Kidney glomerular epithelial cell (primary cell): ENCODE data around the gene CD46.
"Not testable (repeated sequence)": the region's sequence is repeated elsewhere in the genome, so short reads cannot be mapped to it uniquely, and the experiment has no call there.

Experiments used
- DNase-seq: peaks from one replicate; lab custom pipeline; 2025; lab: John Stamatoyannopoulos, UW

The CD46 gene

GRCh38 chr1:207750631-207751305 lies 1.1 kb upstream of the CD46 start:
- no peak for DNase-seq

DNA sequence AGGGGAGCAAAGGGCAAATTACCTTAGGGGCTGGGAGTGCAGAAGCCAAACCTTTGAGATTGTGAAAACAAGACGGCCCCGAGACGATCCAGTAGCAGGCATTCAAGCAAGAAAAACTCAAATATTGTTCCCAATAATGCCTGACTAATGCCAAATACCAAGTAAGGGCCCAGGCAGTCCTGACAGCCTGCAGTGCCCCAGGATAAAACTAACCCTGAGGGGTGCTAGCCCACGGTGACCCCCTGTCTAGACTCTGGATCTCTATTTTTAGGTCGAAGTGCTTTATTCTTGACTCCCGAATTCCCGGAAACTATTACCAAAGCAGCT lies 428 bp upstream of the CD46 start:
- not testable (repeated sequence) for DNase-seq

DNA sequence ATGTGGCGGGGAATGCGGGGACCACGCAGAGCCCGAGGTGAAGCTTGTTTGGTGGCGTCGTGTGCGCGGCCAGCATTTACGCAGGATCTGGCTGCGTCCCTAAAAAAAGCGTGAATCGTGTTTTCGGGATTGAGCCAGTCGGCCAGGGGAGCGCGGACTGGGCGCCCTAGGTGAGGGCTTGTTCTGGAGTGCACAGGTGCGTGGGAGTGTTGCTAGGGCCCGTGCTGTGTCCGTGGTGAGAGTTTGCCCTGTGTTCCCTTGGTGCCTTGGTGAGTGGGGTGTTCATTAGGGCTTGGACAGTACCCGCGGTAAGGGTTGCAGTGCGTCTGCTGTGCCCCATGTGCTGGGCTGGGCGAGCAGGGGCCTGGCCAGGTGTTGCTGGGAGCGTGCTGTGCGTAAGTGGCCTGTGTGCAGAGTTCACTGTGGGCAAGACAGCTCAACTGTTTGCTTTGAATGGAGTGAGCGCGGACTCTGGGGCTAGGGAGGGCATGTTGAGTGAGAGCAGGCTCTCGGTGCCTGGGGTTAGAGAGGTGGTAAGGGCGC lies 673 bp downstream of the CD46 start:
- peak; percentile 58 for DNase-seq

GRCh38 chr1:207753611-207754010 lies 1.8 kb downstream of the CD46 start:
- DNase-seq = no peak

- no peak for DNase-seq
Observed at GRCh38 chr1:207754011-207754410, 2.2 kb downstream of the CD46 start.

DNA sequence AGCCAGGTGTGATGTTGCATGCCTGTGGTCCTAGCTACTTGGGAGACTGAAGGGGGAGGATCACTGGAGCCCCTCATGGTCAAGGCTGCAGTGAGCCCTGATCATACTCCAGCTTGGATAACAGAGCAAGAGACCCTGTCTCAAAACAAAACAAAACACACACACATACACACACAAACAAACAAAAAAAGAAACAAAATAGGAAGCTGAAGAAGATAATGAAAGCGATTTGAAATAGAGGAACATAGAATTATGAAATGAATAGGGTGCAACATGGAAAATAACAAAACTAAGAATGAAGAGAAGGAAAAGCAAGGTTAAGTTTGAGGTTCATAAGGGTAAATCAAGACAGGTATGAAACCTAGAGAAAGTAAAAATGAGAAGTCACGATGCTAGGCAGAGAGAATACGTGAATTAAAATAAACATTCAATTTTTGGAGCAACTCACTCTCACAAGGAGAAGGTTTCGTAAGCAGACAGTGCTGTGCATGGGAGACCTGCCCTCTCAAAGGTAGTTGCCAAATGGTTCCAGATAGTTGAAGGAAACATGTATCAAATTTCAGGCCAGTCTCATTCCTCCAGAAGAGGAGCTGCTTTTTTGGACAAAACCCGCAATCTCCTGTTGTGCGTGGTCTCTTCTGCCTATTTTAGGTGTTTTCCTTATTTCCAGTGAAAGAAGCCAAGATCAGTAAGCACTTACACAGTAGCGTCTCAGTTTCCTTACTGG lies 3.3 kb downstream of the CD46 start:
- DNase-seq = no peak

DNA sequence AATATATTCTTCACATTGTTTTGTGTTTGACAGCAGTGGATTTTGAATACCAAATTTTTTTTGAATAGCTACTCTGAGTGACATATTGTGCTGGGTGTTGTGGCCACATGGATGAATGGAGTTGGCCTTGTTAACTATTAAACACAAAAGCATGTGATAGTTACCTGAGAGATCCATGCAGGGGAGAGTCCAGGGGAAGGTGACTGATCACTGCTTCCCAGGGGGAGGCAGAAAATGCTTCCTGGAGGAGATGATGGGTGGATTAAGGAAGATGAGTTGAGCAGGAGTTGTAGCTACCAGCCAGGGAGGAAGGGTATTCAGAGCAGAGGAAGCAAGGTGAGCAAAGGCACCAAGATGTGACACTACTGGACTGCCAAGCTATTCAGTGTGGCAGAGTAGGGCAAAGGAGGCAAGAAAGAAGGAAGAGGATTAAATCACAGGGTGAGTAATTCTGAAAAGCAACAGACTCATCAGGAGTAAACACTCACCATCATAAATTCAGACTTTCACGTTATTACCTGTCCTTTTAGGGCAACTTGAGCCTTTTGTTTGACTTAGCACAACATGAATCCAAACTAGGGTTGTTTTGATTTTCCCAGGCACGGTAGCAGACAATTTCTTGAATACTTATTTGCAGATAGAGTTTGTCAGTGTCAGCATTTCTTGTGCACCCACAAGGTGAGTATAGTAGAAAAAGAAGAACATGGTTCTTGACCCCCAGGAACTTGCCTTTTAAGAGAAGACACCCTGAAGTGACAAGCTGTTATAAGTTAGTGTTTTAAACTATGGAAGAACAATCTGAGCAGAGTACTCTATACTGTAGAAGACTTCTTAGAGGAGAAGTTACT lies 4.2 kb downstream of the CD46 start:
- DNase-seq = peak; percentile 35

GRCh38 chr1:207762622-207763021 lies 10.8 kb downstream of the CD46 start:
- no peak for DNase-seq

- no peak for DNase-seq
Observed at GRCh38 chr1:207763091-207763490, 11.2 kb downstream of the CD46 start.

DNA sequence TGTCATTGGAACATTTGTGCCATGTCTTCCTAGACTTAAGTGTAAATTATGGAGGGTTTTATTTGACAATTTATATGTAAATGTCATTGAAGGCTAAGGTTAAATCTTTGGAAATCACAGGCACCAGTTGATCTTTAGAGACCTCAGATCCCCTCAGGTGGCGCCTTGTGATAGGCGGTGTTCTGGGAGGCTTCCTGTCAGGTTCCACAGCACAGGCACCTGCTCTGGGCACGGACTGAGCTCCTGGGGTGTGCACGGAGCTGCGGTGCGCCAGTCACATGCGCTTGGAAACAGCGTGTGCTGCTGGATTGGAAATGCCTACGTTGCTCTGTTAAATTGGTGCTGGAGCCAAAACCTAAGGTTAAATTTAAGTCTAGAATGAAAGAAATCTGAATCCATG lies 12.1 kb downstream of the CD46 start:
- DNase-seq = no peak

DNA sequence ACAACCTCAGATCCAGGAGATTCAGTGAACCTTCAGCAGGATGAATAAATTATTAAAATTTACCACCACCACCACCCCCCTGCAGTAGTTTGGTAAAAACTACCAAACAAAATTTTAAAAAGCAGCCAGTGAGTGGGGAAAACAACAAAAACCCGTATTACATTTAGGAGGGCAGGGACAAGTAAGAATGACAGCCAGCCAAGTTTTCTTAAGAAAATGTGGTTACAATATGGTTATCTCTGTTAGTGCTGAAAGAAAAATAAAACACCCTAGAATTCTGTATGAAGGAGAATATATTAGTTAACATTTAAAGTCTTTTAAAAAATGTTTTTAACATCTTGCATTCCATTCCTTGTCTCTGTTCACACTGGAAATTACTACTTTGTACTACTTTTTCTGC lies 14.7 kb downstream of the CD46 start:
- no peak for DNase-seq

DNA sequence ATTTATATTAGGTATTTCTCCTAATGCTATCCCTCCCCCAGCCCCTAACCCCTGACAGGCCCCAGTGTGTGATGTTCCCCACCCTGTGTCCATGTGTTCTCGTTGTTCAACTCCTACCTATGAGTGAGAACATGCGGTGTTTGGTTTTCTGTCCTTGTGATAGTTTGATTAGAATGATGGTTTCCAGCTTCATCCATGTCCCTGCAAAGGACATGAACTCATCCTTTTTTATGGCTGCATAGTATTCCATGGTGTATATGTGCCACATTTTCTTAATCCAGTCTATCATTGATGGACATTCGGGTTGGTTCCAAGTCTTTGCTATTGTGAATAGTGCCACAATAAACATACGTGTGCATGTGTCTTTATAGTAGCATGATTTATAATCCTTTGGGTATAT lies 18.7 kb downstream of the CD46 start:
- DNase-seq = not testable (repeated sequence)

- DNase-seq = not testable (repeated sequence)
Observed at GRCh38 chr1:207776045-207776444, 24.2 kb downstream of the CD46 start.

DNA sequence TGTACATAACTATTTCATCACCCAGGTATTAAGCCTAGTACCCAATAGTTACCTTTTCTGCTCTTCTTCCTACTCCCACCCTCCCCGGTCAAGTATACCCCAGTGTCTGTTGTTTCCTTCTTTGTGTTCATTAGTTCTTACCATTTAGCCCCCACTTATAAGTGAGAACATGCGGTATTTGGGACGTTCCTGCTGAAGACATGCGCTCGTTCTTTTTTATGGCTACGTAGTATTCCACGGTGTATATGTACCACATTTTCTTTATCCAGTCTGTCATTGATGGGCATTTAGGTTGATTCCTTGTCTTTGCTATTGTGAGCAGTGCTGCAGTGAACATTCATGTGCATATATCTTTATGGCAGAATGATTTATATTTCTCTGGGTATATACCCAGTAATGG lies 25.6 kb downstream of the CD46 start:
- not testable (repeated sequence) for DNase-seq

DNA sequence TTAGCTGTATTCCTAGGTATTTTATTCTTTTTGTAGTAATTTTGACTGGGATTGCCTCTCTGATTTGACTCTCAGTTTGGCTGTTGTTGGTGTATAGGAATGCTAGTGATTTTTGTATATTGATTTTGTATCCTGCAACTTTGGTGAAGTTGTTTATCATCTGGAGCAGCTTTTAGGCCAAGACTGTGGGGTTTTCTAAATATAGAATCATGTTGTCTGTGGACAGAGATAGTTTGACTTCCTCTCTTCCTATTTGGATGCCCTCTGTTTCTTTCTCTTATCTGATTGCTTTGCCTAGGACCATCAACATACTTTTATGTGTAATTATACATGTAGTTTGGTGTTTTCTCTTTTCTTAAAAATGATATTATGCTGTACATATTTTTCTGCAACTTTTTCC lies 27.2 kb downstream of the CD46 start:
- DNase-seq = no peak

DNA sequence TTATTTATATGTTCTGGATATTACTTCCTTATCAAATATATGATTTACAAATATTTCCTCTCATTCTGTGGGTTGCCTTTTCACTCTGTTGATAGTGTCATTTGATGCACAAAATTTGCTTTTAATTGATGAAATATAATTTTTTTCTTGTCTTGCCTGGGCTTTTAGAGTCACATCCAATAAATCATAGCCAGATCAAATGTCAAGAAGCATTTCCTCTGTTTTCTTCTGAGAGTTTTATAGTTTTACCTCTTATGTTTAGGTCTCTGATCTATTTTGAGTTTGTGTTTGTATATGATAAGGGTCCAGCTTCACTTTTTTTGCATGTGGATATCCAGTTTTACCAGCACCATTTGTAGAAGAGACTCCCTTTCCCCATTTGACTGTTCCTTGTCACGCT lies 29.5 kb downstream of the CD46 start:
- no peak for DNase-seq

GRCh38 chr1:207787776-207788175 lies 35.9 kb downstream of the CD46 start:
- DNase-seq = peak; percentile 50

- DNase-seq = no peak
Observed at GRCh38 chr1:207789386-207789785, 37.5 kb downstream of the CD46 start.

GRCh38 chr1:207789792-207790787 lies 38.2 kb downstream of the CD46 start:
- no peak for DNase-seq

- no peak for DNase-seq
Observed at GRCh38 chr1:207791290-207791689, 39.4 kb downstream of the CD46 start.

GRCh38 chr1:207793327-207793726 lies 41.5 kb downstream of the CD46 start:
- no peak for DNase-seq
